ENCODE results near the gene SERPINE2.
"Not testable (repeated sequence)": the region's sequence is repeated elsewhere in the genome, so short reads cannot be mapped to it uniquely, and the experiment has no call there.

SERPINE2 gene

GRCh38 chr2:223943561-223944008 is 95.5 kb downstream of the SERPINE2 start:
- TF ChIP-seq, protein P1, sequence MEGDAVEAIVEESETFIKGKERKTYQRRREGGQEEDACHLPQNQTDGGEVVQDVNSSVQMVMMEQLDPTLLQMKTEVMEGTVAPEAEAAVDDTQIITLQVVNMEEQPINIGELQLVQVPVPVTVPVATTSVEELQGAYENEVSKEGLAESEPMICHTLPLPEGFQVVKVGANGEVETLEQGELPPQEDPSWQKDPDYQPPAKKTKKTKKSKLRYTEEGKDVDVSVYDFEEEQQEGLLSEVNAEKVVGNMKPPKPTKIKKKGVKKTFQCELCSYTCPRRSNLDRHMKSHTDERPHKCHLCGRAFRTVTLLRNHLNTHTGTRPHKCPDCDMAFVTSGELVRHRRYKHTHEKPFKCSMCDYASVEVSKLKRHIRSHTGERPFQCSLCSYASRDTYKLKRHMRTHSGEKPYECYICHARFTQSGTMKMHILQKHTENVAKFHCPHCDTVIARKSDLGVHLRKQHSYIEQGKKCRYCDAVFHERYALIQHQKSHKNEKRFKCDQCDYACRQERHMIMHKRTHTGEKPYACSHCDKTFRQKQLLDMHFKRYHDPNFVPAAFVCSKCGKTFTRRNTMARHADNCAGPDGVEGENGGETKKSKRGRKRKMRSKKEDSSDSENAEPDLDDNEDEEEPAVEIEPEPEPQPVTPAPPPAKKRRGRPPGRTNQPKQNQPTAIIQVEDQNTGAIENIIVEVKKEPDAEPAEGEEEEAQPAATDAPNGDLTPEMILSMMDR (IDR thresholded peaks at IDR 0.05; ENCODE audit: low read depth, low read length): no peak
- H3K4me3 ChIP-seq (ENCODE audit: low read depth, low read length): peak overlapping the region; percentile 88

- peak overlapping the region; percentile 88 for H3K4me3 ChIP-seq (ENCODE audit: low read depth, low read length)
- TF ChIP-seq, protein P1 (IDR thresholded peaks at IDR 0.05; ENCODE audit: low read depth, low read length): no peak
Observed at GRCh38 chr2:223943135-223943534, 96.0 kb downstream of the SERPINE2 start.

- H3K4me3 ChIP-seq (ENCODE audit: low read depth, low read length): peak overlapping the region; percentile 40
- TF ChIP-seq, protein P1 (IDR thresholded peaks at IDR 0.05; ENCODE audit: low read depth, low read length): no peak
Observed at GRCh38 chr2:223941579-223942277, 97.4 kb downstream of the SERPINE2 start.

DNA sequence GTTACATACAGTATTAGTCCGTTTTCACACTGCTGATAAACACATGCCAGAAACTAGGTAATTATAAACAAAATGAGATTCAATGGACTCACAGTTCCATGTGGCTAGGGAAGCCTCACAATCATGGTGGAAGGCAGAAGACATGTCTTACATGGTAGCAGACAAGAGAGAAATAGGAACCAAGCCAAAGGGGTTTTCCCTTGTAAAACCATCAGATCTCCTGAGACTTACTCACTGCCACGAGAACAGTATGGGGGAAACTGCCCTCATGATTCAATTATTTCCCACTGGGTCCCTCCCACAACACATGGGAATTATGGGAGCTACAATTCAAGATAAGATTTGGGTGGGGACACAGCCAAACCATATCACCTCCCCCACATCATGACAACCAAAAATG is 99.6 kb downstream of the SERPINE2 start:
- not testable (repeated sequence) for H3K4me3 ChIP-seq (ENCODE audit: low read depth, low read length)

- H3K4me3 ChIP-seq (ENCODE audit: low read depth, low read length): no peak overlapping the region
- TF ChIP-seq, protein P1 (IDR thresholded peaks at IDR 0.05; ENCODE audit: low read depth, low read length): no peak
Observed at GRCh38 chr2:223937535-223937934, 101.6 kb downstream of the SERPINE2 start.

DNA sequence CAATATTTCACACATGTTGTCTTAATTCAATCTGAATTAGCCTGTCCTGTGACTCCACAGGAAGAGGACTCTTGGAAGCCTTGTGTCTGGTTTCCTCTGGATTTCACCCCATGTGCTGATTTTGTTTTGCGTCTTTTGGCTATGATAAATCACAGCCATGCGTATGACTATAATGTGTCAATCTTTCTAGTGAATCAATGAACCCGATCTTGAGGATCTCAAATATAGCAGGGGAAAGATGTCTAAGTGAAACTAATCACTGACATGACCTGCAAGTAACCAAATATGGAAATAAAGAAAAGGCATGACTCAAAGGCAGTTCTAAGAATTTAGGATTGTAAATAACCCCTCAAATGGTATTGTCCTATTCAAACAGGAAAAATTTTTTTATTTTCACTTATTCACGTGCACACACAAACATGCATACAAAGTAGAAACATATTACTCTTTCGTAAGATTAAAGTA is 102.2 kb downstream of the SERPINE2 start:
- TF ChIP-seq, protein P1 (IDR thresholded peaks at IDR 0.05; ENCODE audit: low read depth, low read length): no peak
- H3K4me3 ChIP-seq (ENCODE audit: low read depth, low read length): no peak overlapping the region

DNA sequence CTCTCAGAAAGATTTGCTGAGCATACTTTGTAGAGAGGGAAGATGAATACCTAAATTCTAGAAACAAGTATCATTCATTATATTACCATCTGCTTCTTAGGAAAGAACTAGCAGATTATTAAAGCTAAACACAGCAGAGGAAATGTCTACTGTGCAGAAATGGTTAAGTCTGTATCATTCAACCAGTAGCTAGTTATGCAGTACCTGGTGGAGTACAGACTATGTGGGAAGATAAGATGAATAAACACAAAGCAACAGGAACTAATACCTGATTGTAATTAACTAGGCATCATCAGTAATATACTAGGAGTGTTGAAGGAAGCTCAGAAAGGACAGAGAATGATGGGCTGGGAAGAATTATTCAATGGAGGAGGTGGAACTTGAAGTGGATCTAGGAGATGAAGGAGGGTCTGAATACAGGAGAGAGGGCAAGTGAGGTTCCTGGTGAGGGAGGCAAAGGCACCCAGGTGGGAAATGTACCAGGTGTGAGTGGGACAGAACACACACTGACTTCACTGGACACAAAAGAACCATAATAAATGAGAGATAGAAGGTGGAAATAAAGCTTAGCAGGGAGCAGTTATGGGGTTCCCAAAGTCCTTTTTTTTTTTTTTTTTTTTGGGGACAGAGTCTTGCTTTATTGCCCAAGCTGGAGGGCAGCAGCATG is 103.5 kb downstream of the SERPINE2 start:
- TF ChIP-seq, protein P1 (IDR thresholded peaks at IDR 0.05; ENCODE audit: low read depth, low read length): no peak
- H3K4me3 ChIP-seq (ENCODE audit: low read depth, low read length): no peak overlapping the region
